NCI-H226 (cell line): ENCODE results near the gene TIMELESS.
"Not testable (repeated sequence)": the region's sequence is repeated elsewhere in the genome, so short reads cannot be mapped to it uniquely, and the experiment has no call there.

Experiments
- DNase-seq: peaks from one replicate; pipeline ENCODE4 v3.0.0-alpha.2; 2015

TIMELESS gene

GRCh38 chr12:56401125-56401524, 48.1 kb downstream of the TIMELESS start:
- DNase-seq, result not testable (repeated sequence)

- not testable (repeated sequence) for DNase-seq
Measured at GRCh38 chr12:56399466-56399865, 49.8 kb downstream of the TIMELESS start.

GRCh38 chr12:56398324-56398723, 50.9 kb downstream of the TIMELESS start:
- no peak for DNase-seq

- no peak for DNase-seq
Measured at GRCh38 chr12:56392331-56392730, 56.9 kb downstream of the TIMELESS start.

GRCh38 chr12:56391721-56392120, 57.5 kb downstream of the TIMELESS start:
- no peak for DNase-seq

GRCh38 chr12:56389412-56389811, 59.8 kb downstream of the TIMELESS start:
- DNase-seq, result no peak

- no peak for DNase-seq
Measured at GRCh38 chr12:56387152-56387736, 62.0 kb downstream of the TIMELESS start.

GRCh38 chr12:56385873-56386272, 63.4 kb downstream of the TIMELESS start:
- peak; percentile 32 for DNase-seq

- DNase-seq, result no peak
Measured at GRCh38 chr12:56382611-56383010, 66.6 kb downstream of the TIMELESS start.

GRCh38 chr12:56377989-56378316, 71.3 kb downstream of the TIMELESS start:
- DNase-seq, result no peak

GRCh38 chr12:56377310-56377988, 71.8 kb downstream of the TIMELESS start:
- peak; percentile 48 for DNase-seq

- no peak for DNase-seq
Measured at GRCh38 chr12:56375598-56376434, 73.4 kb downstream of the TIMELESS start.

GRCh38 chr12:56374726-56375597, 74.3 kb downstream of the TIMELESS start:
- no peak for DNase-seq

GRCh38 chr12:56373515-56373914, 75.7 kb downstream of the TIMELESS start:
- DNase-seq, result no peak

- DNase-seq, result no peak
Measured at GRCh38 chr12:56366948-56367347, 82.3 kb downstream of the TIMELESS start.
